ENCODE results near the gene UBXN1. TPM values are rescaled to one million over a fixed set of nuclear protein-coding genes. Genes with fewer than 3 reads are reported as not detected.

UBXN1 gene
- polyA plus RNA-seq, 4 donors, result 142 to 224 (median 161) TPM

DNA sequence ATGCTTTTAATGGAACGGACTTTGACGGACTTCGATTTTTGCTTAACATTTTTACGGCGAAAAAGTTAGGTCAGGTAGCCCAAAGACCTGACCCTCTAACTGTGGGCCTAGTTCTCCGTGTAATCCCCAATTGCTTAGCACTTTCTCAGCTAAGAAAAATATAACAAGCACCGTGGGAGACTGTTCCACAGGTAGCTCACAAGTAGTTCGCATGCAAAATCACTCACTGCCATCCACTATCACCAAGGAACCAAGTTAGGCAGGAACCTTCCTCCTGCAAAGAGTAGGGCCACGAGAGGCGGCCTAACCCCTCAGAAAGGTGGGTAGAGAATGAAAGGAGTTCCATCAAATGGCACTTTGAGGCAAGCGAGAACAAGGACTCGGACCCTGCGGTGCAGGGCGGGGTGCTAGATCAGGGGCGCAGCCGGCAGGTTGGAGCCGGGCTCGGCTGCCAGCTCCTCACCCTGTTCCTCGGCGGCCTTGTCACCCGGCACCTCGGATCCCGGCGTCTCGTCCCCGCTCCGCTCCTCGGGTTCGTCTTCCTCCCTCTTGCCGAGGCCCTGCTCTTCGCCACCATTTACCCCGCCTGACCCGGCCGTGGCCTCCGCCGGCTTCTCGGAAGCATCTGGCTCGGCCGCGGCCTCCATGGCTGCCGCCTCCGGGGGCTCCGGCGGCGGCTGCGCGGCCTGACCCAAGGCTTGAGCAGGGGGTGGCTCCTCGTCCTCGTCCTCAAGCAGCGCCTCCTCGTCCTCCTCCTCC is 47.5 kb upstream of the UBXN1 start:
- FAIRE-seq (no peak), DNase-seq (peak in 1 of 2 donors; percentile 28)
- Histone ChIP-seq H3K36me3 (ENCODE audit: control insufficient read depth in 3 of 3, insufficient read depth in 2 of 3, low read depth in 1 of 3, low read length in 3 of 3) (peaks cover 14 to 32% (median 18%) of the 10 kb centered on the region in 3 donors), H3K9me3 (ENCODE audit: control insufficient read depth in 2 of 2, insufficient read depth in 1 of 2, low read depth in 1 of 2, low read length in 1 of 2) (no peaks in the 10 kb centered on the region), H3K4me3 (ENCODE audit: low read depth in 1 of 3, low read length in 3 of 3) (peak overlapping the region; percentile 81 to 83 (median 82)), H3K27me3 (ENCODE audit: control insufficient read depth in 3 of 3, insufficient read depth in 3 of 3, low read length in 3 of 3) (no peaks in the 10 kb centered on the region), H3K4me1 (ENCODE audit: control insufficient read depth in 3 of 3, insufficient read depth in 2 of 3, low read depth in 1 of 3, low read length in 2 of 3) (peaks cover 2 to 10% (median 2%) of the 10 kb centered on the region in 3 donors), H3K27ac (ENCODE audit: low read depth in 1 of 3, low read length in 2 of 3) (peak overlapping the region; percentile 90 to 95 (median 95))
- WGBS, 3 donors, result 0 to 1% (median 0%) methylated on average over 46 to 51 of the region's 51 CpGs

DNA sequence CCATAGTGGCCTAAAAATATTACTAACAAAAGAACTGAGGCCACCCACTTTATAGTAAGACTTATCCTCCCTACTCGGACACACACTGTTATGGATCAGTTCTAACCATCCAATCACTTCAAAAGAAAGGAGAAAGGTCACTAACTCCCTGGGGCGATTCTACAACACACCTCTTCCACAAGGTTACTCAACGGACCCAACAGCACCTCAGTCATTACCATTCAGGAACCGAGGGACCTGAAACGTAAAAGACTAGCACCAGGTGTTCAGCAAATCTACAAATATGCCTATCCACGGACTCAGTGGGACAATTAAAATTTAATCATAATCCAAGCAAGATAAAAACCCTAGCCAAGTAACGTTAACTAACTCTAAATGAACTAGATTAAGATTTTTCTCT is 46.8 kb upstream of the UBXN1 start:
- no peaks in the 10 kb centered on the region for H3K9me3 ChIP-seq (ENCODE audit: control insufficient read depth in 2 of 2, insufficient read depth in 1 of 2, low read depth in 1 of 2, low read length in 1 of 2)
- no peaks in the 10 kb centered on the region for H3K27me3 ChIP-seq (ENCODE audit: control insufficient read depth in 3 of 3, insufficient read depth in 3 of 3, low read length in 3 of 3)
- peaks cover 11 to 31% (median 23%) of the 10 kb centered on the region in 3 donors for H3K36me3 ChIP-seq (ENCODE audit: control insufficient read depth in 3 of 3, insufficient read depth in 2 of 3, low read depth in 1 of 3, low read length in 3 of 3)
- WGBS, 3 donors, result 0 to 1% (median 0%) methylated on average over 7 of the region's 7 CpGs
- H3K4me1 ChIP-seq (ENCODE audit: control insufficient read depth in 3 of 3, insufficient read depth in 2 of 3, low read depth in 1 of 3, low read length in 2 of 3), result peaks cover 2 to 10% (median 2%) of the 10 kb centered on the region in 3 donors
- H3K4me3 ChIP-seq (ENCODE audit: low read depth in 1 of 3, low read length in 3 of 3), result peak overlapping the region; percentile 81 to 83 (median 82)
- FAIRE-seq (no peak), DNase-seq (peak; percentile 50 to 73)
- peak overlapping the region; percentile 45 to 95 (median 90) for H3K27ac ChIP-seq (ENCODE audit: low read depth in 1 of 3, low read length in 2 of 3)

DNA sequence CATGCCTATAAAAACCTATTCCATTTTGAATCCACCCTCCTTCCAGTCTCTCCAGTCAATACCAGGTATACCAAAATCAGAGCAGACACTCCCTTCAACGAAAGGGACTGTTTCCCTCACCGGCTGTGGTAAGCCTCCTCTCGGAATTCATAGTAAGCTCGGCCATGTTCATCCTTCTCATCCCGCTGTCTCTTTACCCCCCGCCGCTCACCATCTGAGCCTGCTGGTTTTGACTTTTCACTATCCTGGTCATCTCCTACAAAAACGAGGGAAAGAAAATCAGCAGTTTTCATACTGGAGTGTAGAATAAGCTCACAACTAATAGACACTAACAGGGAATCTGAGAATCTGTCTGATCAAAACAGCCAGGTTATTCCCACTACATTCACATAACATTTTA is 45.3 kb upstream of the UBXN1 start:
- Histone ChIP-seq H3K9me3 (ENCODE audit: control insufficient read depth in 2 of 2, insufficient read depth in 1 of 2, low read depth in 1 of 2, low read length in 1 of 2) (no peaks in the 10 kb centered on the region), H3K4me1 (ENCODE audit: control insufficient read depth in 3 of 3, insufficient read depth in 2 of 3, low read depth in 1 of 3, low read length in 2 of 3) (peaks cover 0 to 8% (median 0%) of the 10 kb centered on the region in 3 donors), H3K27me3 (ENCODE audit: control insufficient read depth in 3 of 3, insufficient read depth in 3 of 3, low read length in 3 of 3) (no peaks in the 10 kb centered on the region), H3K27ac (ENCODE audit: low read depth in 1 of 3, low read length in 2 of 3) (no peak overlapping the region), H3K36me3 (ENCODE audit: control insufficient read depth in 3 of 3, insufficient read depth in 2 of 3, low read depth in 1 of 3, low read length in 3 of 3) (peaks cover 17 to 44% (median 30%) of the 10 kb centered on the region in 3 donors), H3K4me3 (ENCODE audit: low read depth in 1 of 3, low read length in 3 of 3) (peak overlapping the region in 2 of 3 donors; percentile 36 to 82)
- DNase-seq (no peak), FAIRE-seq (no peak)
- WGBS, 3 donors, result 11 to 42% (median 32%) methylated on average over 8 of the region's 8 CpGs

DNA sequence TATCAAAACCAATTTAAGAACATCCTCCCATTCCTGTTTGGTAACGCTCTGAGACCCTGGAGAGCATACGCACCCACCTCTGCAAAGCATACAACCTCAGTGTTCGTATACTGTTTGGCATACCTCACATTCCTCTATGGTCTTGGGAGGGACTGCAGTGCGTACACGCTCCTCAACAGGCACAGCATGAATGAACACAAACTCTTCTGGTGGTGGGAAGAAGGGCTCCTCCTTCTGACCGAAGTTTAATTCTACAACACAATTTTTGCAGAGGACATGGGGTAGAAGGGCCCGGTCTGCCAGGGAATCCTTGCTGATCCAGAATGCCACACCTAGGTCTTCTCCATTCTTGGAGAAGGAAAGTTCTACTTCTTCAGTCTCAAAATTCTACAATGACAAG is 43.1 kb upstream of the UBXN1 start:
- WGBS, 3 donors, result 70 to 84% (median 81%) methylated on average over 7 of the region's 7 CpGs
- Histone ChIP-seq H3K4me3 (ENCODE audit: low read depth in 1 of 3, low read length in 3 of 3) (no peak overlapping the region), H3K36me3 (ENCODE audit: control insufficient read depth in 3 of 3, insufficient read depth in 2 of 3, low read depth in 1 of 3, low read length in 3 of 3) (peaks cover 19 to 61% (median 35%) of the 10 kb centered on the region in 3 donors), H3K9me3 (ENCODE audit: control insufficient read depth in 2 of 2, insufficient read depth in 1 of 2, low read depth in 1 of 2, low read length in 1 of 2) (no peaks in the 10 kb centered on the region), H3K27me3 (ENCODE audit: control insufficient read depth in 3 of 3, insufficient read depth in 3 of 3, low read length in 3 of 3) (no peaks in the 10 kb centered on the region), H3K27ac (ENCODE audit: low read depth in 1 of 3, low read length in 2 of 3) (no peak overlapping the region), H3K4me1 (ENCODE audit: control insufficient read depth in 3 of 3, insufficient read depth in 2 of 3, low read depth in 1 of 3, low read length in 2 of 3) (peaks cover 0 to 8% (median under 1%) of the 10 kb centered on the region in 3 donors)
- no peak for FAIRE-seq
- DNase-seq, result no peak

DNA sequence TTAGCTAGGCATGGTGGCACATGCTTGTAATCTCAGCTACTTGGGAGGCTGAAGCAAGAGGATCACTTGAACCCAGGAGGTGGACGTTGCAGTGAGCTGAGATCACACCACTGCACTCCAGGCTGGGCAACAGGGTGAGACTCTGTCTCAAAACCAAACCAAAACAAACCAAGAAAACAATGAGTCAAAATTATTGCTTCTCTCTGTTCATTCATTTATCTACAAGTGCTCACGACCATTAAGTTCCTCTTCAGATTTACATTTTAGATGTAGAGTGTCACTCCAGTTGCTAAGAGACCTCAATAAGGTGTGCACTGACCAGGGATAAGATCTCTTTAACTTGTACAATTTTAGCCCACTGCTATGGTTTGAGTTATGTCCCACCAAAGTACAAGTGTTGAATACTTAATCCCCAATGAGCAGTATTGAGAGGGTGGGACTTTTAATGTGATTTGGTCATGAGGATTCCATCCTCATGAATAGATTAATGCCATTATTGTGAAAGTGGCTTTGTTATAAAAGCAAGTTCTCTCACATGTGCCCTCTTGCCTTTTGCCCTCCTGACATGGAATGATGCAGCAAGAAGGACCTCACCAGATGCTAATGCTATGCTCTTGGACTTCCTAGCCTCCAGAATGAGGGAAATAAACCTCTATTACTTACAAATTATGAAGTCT is 40.6 kb upstream of the UBXN1 start:
- no peaks in the 10 kb centered on the region for H3K9me3 ChIP-seq (ENCODE audit: control insufficient read depth in 2 of 2, insufficient read depth in 1 of 2, low read depth in 1 of 2, low read length in 1 of 2)
- DNase-seq (no peak), FAIRE-seq (no peak)
- H3K27ac ChIP-seq (ENCODE audit: low read depth in 1 of 3, low read length in 2 of 3), result no peak overlapping the region
- peaks cover 0 to 21% (median 5%) of the 10 kb centered on the region in 3 donors for H3K4me1 ChIP-seq (ENCODE audit: control insufficient read depth in 3 of 3, insufficient read depth in 2 of 3, low read depth in 1 of 3, low read length in 2 of 3)
- H3K27me3 ChIP-seq (ENCODE audit: control insufficient read depth in 3 of 3, insufficient read depth in 3 of 3, low read length in 3 of 3), result no peaks in the 10 kb centered on the region
- H3K36me3 ChIP-seq (ENCODE audit: control insufficient read depth in 3 of 3, insufficient read depth in 2 of 3, low read depth in 1 of 3, low read length in 3 of 3), result peaks cover 35 to 72% (median 55%) of the 10 kb centered on the region in 3 donors
- WGBS, 3 donors, result 71 to 77% (median 71%) methylated on average over 2 of the region's 2 CpGs
- H3K4me3 ChIP-seq (ENCODE audit: low read depth in 1 of 3, low read length in 3 of 3), result no peak overlapping the region

DNA sequence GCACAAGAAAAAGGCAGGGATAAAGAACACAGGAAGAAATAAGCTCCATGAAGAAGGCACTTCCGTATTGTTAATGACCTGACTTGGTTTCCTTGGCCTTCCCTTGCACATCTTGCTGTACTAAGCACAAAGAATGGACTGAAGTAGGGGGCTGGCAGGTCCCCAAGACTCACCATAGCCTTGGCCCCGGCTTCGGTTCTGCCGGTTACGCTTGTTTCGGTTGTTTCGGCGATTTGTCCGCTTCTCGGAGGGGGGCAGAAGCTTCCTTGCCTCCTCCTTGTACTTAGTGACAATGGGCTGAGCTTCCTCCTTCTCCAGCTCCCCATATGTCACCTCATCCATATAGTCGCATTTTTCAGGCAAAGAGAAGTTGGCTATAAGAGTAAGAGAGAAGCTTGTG is 37.9 kb upstream of the UBXN1 start:
- peaks cover 4 to 35% (median 8%) of the 10 kb centered on the region in 3 donors for H3K4me1 ChIP-seq (ENCODE audit: control insufficient read depth in 3 of 3, insufficient read depth in 2 of 3, low read depth in 1 of 3, low read length in 2 of 3)
- FAIRE-seq (no peak), DNase-seq (no peak)
- H3K27me3 ChIP-seq (ENCODE audit: control insufficient read depth in 3 of 3, insufficient read depth in 3 of 3, low read length in 3 of 3), result no peaks in the 10 kb centered on the region
- 90 to 93% (median 92%) methylated on average over 11 of the region's 11 CpGs for WGBS, 3 donors
- no peaks in the 10 kb centered on the region for H3K9me3 ChIP-seq (ENCODE audit: control insufficient read depth in 2 of 2, insufficient read depth in 1 of 2, low read depth in 1 of 2, low read length in 1 of 2)
- peak overlapping the region in 1 of 3 donors; percentile 12 for H3K27ac ChIP-seq (ENCODE audit: low read depth in 1 of 3, low read length in 2 of 3)
- no peak overlapping the region for H3K4me3 ChIP-seq (ENCODE audit: low read depth in 1 of 3, low read length in 3 of 3)
- peaks cover 30 to 66% (median 41%) of the 10 kb centered on the region in 3 donors for H3K36me3 ChIP-seq (ENCODE audit: control insufficient read depth in 3 of 3, insufficient read depth in 2 of 3, low read depth in 1 of 3, low read length in 3 of 3)

DNA sequence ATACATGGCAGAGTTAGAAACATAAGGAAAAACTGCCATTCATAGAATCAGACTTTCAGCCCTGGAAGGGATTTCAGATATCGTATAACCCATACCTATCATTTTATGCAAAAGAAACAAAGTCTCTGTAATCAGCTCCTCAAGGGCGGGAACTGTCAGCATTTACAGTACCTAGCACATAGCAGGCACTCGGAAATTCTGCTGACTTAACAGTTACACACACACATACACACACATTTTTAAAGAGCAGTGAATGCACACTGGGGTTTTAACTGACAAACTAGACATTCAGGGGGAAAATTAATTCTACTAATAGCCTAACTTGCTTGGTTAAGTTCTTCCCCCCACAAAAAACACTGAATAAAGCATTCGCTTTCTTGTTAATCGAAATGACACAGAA is 37.3 kb upstream of the UBXN1 start:
- peaks cover 4 to 39% (median 8%) of the 10 kb centered on the region in 3 donors for H3K4me1 ChIP-seq (ENCODE audit: control insufficient read depth in 3 of 3, insufficient read depth in 2 of 3, low read depth in 1 of 3, low read length in 2 of 3)
- WGBS, 3 donors, result 65 to 85% (median 71%) methylated on average over 5 of the region's 5 CpGs
- H3K36me3 ChIP-seq (ENCODE audit: control insufficient read depth in 3 of 3, insufficient read depth in 2 of 3, low read depth in 1 of 3, low read length in 3 of 3), result peaks cover 28 to 67% (median 40%) of the 10 kb centered on the region in 3 donors
- FAIRE-seq (no peak), DNase-seq (peak in 1 of 2 donors; percentile 35)
- H3K9me3 ChIP-seq (ENCODE audit: control insufficient read depth in 2 of 2, insufficient read depth in 1 of 2, low read depth in 1 of 2, low read length in 1 of 2), result no peaks in the 10 kb centered on the region
- no peak overlapping the region for H3K27ac ChIP-seq (ENCODE audit: low read depth in 1 of 3, low read length in 2 of 3)
- no peak overlapping the region for H3K4me3 ChIP-seq (ENCODE audit: low read depth in 1 of 3, low read length in 3 of 3)
- H3K27me3 ChIP-seq (ENCODE audit: control insufficient read depth in 3 of 3, insufficient read depth in 3 of 3, low read length in 3 of 3), result no peaks in the 10 kb centered on the region
